Jurkat, Clone E6-1 (cell line): ENCODE measurements around the gene MRS2.
"Not testable (repeated sequence)": the region's sequence is repeated elsewhere in the genome, so short reads cannot be mapped to it uniquely, and the experiment has no call there.

Source experiments
- DNase-seq: peaks from one replicate; pipeline ENCODE4 v3.0.0-alpha.2; 2011; ENCODE audit warnings: low read depth, low spot score
- H3K4me3 ChIP-seq: 2 replicates; pipeline ENCODE4 v1.5.1; 2011; ENCODE audit warnings: mild to moderate bottlenecking, low read length, control low read depth, moderate library complexity

MRS2 gene

GRCh38 chr6:24385536-24386269, 17.0 kb upstream of the MRS2 start:
- no peak overlapping the region for H3K4me3 ChIP-seq
- DNase-seq = no peak

- DNase-seq = no peak
- H3K4me3 ChIP-seq = no peak overlapping the region
Measured at GRCh38 chr6:24387818-24388217, 14.9 kb upstream of the MRS2 start.

DNA sequence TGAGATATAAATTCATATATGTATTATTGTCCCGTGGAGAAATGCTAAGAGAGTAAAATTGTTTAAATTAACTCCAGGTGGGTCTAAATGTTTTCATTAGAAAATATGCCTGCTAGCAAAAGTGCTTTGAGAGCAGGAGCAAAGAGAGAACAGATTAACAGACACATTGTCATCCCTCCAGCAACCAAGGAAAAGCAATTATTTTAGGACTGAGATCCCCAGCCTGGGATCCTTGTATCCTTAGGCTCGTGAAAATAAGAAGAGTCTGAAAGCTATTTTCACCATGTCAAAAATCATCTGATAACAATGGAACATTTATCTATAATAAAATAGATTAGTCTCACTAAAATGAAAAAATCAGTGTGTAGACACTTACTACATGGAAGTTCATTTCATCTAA, 11.5 kb upstream of the MRS2 start:
- DNase-seq = no peak
- no peak overlapping the region for H3K4me3 ChIP-seq

- DNase-seq = peak; percentile 20
- no peak overlapping the region for H3K4me3 ChIP-seq
Measured at GRCh38 chr6:24391756-24392405, 10.9 kb upstream of the MRS2 start.

DNA sequence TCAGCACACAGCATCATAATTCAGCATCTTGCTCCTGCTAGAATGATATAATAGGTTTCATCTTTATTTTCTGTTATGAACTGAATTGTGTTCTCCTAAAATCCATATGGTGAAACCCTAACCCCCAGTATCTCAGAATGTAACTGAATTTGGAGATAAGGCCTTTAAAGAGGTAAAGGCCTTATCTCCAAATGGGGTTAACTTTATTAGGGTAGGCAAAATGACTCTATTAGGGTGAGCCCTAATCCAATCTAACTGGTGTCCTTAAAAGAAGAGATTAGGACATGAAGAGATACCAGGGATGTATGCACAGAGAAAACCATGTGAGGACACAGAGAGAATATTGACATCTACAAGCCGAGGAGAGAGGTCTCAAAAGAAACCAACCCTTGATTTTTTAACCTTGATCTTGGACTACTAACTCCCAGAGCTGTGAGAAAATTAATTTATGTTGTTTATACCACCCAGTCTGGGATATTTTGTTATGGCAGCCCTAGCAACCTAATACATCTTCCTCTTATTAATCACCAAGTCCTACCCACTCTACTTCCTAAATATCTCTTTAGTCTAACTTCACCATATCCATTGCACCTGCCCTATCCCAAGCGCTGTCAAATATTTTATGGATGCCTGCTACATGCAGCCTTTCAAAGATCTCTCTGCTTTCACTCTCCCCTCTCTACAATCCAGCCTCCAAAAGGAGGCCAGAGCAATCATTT, 8.5 kb upstream of the MRS2 start:
- DNase-seq = no peak
- no peak overlapping the region for H3K4me3 ChIP-seq

- DNase-seq = no peak
- H3K4me3 ChIP-seq = no peak overlapping the region
Measured at GRCh38 chr6:24394780-24395437, 7.8 kb upstream of the MRS2 start.

- no peak for DNase-seq
- no peak overlapping the region for H3K4me3 ChIP-seq
Measured at GRCh38 chr6:24396824-24397223, 5.9 kb upstream of the MRS2 start.

- H3K4me3 ChIP-seq = no peak overlapping the region
- no peak for DNase-seq
Measured at GRCh38 chr6:24397631-24398030, 5.1 kb upstream of the MRS2 start.

DNA sequence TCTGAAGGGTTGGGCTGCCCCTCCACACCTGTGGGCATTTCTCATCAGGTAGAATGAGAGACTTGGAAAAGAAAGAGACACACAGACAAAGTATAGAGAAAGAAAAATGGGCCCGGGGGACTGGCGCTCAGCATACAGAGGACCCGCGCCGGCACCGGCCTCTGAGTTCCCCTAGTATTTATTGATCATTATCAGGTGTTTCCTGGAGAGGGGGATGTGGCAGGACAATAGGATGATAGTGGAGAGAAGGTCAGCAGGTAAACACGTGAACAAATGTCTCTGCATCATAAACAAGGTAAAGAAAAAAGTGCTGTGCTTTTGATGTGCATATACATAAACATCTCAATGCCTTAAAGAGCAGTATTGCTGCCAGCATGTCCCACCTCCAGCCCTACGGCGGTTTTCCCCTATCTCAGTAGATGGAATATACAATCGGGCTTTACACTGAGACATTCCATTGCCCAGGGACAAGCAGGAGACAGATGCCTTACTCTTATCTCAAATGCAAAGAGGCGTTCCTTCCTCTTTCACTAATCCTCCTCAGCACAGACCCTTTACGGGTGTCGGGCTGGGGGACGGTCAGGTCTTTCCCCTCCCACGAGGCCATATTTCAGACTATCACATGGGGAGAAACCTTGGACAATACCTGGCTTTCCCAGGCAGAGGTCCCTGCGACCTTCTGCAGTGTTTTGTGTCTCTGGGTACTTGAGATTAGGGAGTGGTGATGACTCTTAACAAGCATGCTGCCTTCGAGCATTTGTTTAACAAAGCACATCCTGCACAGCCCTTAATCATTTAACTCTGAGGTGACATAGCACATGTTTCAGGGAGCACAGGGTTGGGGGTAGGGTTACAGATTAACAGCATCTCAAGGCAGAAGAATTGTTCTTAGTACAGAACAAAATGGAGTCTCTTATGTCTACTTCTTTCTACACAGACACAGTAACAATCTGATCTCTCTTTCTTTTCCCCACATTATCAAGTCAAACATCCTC, 2.4 kb upstream of the MRS2 start:
- H3K4me3 ChIP-seq, DNase-seq: not testable (repeated sequence)

GRCh38 chr6:24401458-24401857, 1.3 kb upstream of the MRS2 start:
- DNase-seq = no peak
- no peak overlapping the region for H3K4me3 ChIP-seq

DNA sequence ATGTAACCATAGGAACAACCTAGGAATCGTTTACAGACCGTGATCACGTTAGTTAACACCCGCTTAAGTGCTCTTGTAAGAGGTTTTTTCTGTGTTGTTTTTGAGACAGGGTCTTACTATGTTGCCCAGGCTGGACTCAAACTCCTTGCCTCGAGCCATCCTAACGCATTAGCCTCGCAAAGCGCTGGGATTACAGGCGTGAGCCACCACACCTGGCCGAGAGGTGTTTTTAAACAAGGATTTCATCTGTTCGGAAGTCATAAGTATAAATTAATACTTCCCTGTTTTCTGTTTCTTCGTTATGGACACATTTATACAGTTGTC, 727 bp downstream of the MRS2 start:
- H3K4me3 ChIP-seq = peak overlapping the region; percentile 91
- DNase-seq = peak; percentile 12

GRCh38 chr6:24405262-24405661, 2.5 kb downstream of the MRS2 start:
- no peak overlapping the region for H3K4me3 ChIP-seq
- no peak for DNase-seq

GRCh38 chr6:24408719-24409410, 6.1 kb downstream of the MRS2 start:
- DNase-seq = no peak
- H3K4me3 ChIP-seq = no peak overlapping the region

DNA sequence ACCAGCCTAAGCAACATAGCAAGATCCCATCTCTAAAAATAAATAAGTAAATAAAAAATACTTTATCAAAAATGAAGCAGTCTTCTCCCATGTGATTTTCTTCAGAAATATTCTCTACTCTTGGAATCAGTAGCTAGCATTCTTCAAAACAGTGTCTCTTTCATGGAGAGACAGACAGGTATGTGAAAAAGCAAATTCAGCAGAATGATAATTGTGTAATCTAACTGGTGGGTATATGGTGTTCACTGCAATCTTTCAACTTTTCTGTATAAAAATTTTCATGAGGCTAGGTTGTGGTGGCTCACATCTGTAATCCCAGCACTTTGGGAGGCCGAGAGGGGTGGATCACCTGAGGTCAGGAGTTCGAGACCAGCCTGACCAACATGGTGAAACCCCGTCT, 7.9 kb downstream of the MRS2 start:
- no peak overlapping the region for H3K4me3 ChIP-seq
- no peak for DNase-seq

- no peak overlapping the region for H3K4me3 ChIP-seq
- DNase-seq = peak; percentile 3
Measured at GRCh38 chr6:24412294-24412693, 9.6 kb downstream of the MRS2 start.

DNA sequence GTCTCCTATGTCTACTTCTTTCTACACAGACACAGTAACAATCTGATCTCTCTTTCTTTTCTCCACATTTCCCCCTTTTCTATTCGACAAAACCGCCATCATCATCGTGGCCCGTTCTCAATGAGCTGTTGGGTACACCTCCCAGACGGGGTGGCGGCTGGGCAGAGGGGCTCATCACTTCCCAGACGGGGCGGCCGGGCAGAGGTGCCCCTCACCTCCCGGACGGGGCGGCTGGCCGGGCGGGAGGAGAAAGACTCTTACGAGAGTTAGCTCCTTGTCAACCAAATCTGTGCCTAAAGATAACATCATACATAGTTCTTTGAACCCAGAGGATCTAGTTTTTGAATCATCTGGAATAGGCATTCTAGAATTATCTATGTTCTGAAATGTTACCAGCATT, 11.8 kb downstream of the MRS2 start:
- DNase-seq, H3K4me3 ChIP-seq: not testable (repeated sequence)

DNA sequence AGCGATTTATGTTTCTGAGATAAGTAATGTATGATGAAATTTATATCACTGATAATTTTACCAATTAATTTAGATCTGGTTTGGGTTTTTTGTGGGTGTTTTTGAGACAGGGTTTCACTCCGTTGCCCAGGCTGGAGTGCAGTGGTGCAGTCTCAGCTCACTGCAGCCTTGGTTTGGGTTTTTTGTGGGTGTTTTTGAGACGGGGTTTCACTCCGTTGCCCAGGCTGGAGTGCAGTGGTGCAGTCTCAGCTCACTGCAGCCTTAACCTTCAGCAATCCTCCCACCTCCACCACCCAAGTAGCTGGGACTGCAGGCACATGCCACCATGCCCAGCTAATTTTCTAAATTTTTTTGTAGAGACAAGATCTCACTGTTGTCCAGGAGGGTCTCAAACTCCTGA, 13.0 kb downstream of the MRS2 start:
- H3K4me3 ChIP-seq = no peak overlapping the region
- no peak for DNase-seq

- H3K4me3 ChIP-seq = no peak overlapping the region
- DNase-seq = no peak
Measured at GRCh38 chr6:24419526-24419925, 16.8 kb downstream of the MRS2 start.
